ENCODE data around the gene PLOD3.

Gene PLOD3

GRCh38 chr7:101202603-101202918, 14.8 kb downstream of the PLOD3 start:
- no peaks in the 10 kb centered on the region for H3K79me2 ChIP-seq (ENCODE audit: insufficient read depth, low read length)
- H3K9ac ChIP-seq (ENCODE audit: low read length) = no peak overlapping the region
- H4K20me1 ChIP-seq (ENCODE audit: insufficient read depth, low read length) = no peaks in the 10 kb centered on the region
- no peaks in the 10 kb centered on the region for H3F3A ChIP-seq (ENCODE audit: insufficient read depth, low read length)
- TF ChIP-seq CTCF (IDR thresholded peaks at IDR 0.05; ENCODE audit: low read length) (no peak), EZH2 (IDR thresholded peaks at IDR 0.05; ENCODE audit: borderline replicate concordance, low read length) (no peak)
- H3K4me1 ChIP-seq (ENCODE audit: insufficient read depth, low read length, severe bottlenecking) = peaks cover 10% of the 10 kb centered on the region
- no peaks in the 10 kb centered on the region; the same call in 1 of the 2 replicates for H3K27me3 ChIP-seq (ENCODE audit: insufficient read depth, low read length)
- no peaks in the 10 kb centered on the region for H3K36me3 ChIP-seq (ENCODE audit: insufficient read depth, low read length)
- H3K4me2 ChIP-seq (ENCODE audit: low read length) = no peak overlapping the region
- no peaks in the 10 kb centered on the region for H3K9me2 ChIP-seq (ENCODE audit: low read depth, low read length)
- H2AFZ ChIP-seq (ENCODE audit: low read length) = no peak overlapping the region
- no peaks in the 10 kb centered on the region for H3K9me3 ChIP-seq (ENCODE audit: low read length)
- no peak overlapping the region for H3K27ac ChIP-seq (ENCODE audit: low read depth, low read length, poor library complexity, severe bottlenecking)
- no peak overlapping the region for H3K4me3 ChIP-seq (ENCODE audit: low read depth, low read length, poor library complexity, severe bottlenecking)

- no peak overlapping the region for H3K9ac ChIP-seq (ENCODE audit: low read length)
- H4K20me1 ChIP-seq (ENCODE audit: insufficient read depth, low read length) = no peaks in the 10 kb centered on the region
- no peaks in the 10 kb centered on the region for H3K9me3 ChIP-seq (ENCODE audit: low read length)
- no peak overlapping the region for H2AFZ ChIP-seq (ENCODE audit: low read length)
- no peak overlapping the region for H3K27ac ChIP-seq (ENCODE audit: low read depth, low read length, poor library complexity, severe bottlenecking)
- H3K79me2 ChIP-seq (ENCODE audit: insufficient read depth, low read length) = no peaks in the 10 kb centered on the region
- no peaks in the 10 kb centered on the region for H3K36me3 ChIP-seq (ENCODE audit: insufficient read depth, low read length)
- TF ChIP-seq EZH2 (IDR thresholded peaks at IDR 0.05; ENCODE audit: borderline replicate concordance, low read length) (no peak), CTCF (IDR thresholded peaks at IDR 0.05; ENCODE audit: low read length) (no peak)
- no peak overlapping the region for H3K4me3 ChIP-seq (ENCODE audit: low read depth, low read length, poor library complexity, severe bottlenecking)
- H3K9me2 ChIP-seq (ENCODE audit: low read depth, low read length) = no peaks in the 10 kb centered on the region
- H3K4me1 ChIP-seq (ENCODE audit: insufficient read depth, low read length, severe bottlenecking) = peaks cover 10% of the 10 kb centered on the region
- H3F3A ChIP-seq (ENCODE audit: insufficient read depth, low read length) = no peaks in the 10 kb centered on the region
- no peak overlapping the region for H3K4me2 ChIP-seq (ENCODE audit: low read length)
- no peaks in the 10 kb centered on the region; the same call in 1 of the 2 replicates for H3K27me3 ChIP-seq (ENCODE audit: insufficient read depth, low read length)
These were observed 15.4 kb downstream of the PLOD3 start for GRCh38 chr7:101201695-101202602.

GRCh38 chr7:101200862-101201599, 16.4 kb downstream of the PLOD3 start, which contains the start of gene MOGAT3:
Gene MOGAT3, minus strand, starts transcription at chr7:101201036. Its CDS starts 182 bp downstream, at chr7:101200854.
- H3K36me3 ChIP-seq (ENCODE audit: insufficient read depth, low read length) = no peaks in the 10 kb centered on the region
- H3K9me2 ChIP-seq (ENCODE audit: low read depth, low read length) = no peaks in the 10 kb centered on the region
- no peak within 1 kb of the TSS for H2AFZ ChIP-seq (ENCODE audit: low read length)
- no peak within 1 kb of the TSS for H3K27ac ChIP-seq (ENCODE audit: low read depth, low read length, poor library complexity, severe bottlenecking)
- no peak within 1 kb of the TSS for H3K9ac ChIP-seq (ENCODE audit: low read length)
- H3K4me3 ChIP-seq (ENCODE audit: low read depth, low read length, poor library complexity, severe bottlenecking) = no peak within 1 kb of the TSS
- H3K9me3 ChIP-seq (ENCODE audit: low read length) = no peaks in the 10 kb centered on the region
- no peak for TF ChIP-seq EZH2 (IDR thresholded peaks at IDR 0.05; ENCODE audit: borderline replicate concordance, low read length)
- no peak for TF ChIP-seq CTCF (IDR thresholded peaks at IDR 0.05; ENCODE audit: low read length)
- H3K4me1 ChIP-seq (ENCODE audit: insufficient read depth, low read length, severe bottlenecking) = peaks cover 10% of the 10 kb centered on the region
- no peaks in the 10 kb centered on the region; the same call in 1 of the 2 replicates for H3K27me3 ChIP-seq (ENCODE audit: insufficient read depth, low read length)
- no peaks in the 10 kb centered on the region for H3F3A ChIP-seq (ENCODE audit: insufficient read depth, low read length)
- H3K79me2 ChIP-seq (ENCODE audit: insufficient read depth, low read length) = no peaks in the 10 kb centered on the region
- H3K4me2 ChIP-seq (ENCODE audit: low read length) = no peak within 1 kb of the TSS
- no peaks in the 10 kb centered on the region for H4K20me1 ChIP-seq (ENCODE audit: insufficient read depth, low read length)
